ENCODE data around the gene LCN12.

The LCN12 gene

GRCh38 chr9:136974817-136975535 lies 22.9 kb downstream of the LCN12 start:
- no peak for DNase-seq (ENCODE audit: low read depth in 2 of 2)

GRCh38 chr9:136975644-136976043 lies 23.6 kb downstream of the LCN12 start:
- no peak for DNase-seq (ENCODE audit: low read depth in 2 of 2)

GRCh38 chr9:136977223-136977622 lies 25.1 kb downstream of the LCN12 start, which contains the start of gene PTGDS:
TSS of gene PTGDS (plus strand) at chr9:136977504. CDS start at chr9:136977579, 75 bp downstream.
- no peak for DNase-seq (ENCODE audit: low read depth in 2 of 2)

GRCh38 chr9:136977649-136978072 lies 25.6 kb downstream of the LCN12 start:
- DNase-seq (ENCODE audit: low read depth in 2 of 2), result no peak

- DNase-seq (ENCODE audit: low read depth in 2 of 2), result peak; percentile 57 to 66
These were observed 26.2 kb downstream of the LCN12 start for GRCh38 chr9:136978073-136978864.

DNA sequence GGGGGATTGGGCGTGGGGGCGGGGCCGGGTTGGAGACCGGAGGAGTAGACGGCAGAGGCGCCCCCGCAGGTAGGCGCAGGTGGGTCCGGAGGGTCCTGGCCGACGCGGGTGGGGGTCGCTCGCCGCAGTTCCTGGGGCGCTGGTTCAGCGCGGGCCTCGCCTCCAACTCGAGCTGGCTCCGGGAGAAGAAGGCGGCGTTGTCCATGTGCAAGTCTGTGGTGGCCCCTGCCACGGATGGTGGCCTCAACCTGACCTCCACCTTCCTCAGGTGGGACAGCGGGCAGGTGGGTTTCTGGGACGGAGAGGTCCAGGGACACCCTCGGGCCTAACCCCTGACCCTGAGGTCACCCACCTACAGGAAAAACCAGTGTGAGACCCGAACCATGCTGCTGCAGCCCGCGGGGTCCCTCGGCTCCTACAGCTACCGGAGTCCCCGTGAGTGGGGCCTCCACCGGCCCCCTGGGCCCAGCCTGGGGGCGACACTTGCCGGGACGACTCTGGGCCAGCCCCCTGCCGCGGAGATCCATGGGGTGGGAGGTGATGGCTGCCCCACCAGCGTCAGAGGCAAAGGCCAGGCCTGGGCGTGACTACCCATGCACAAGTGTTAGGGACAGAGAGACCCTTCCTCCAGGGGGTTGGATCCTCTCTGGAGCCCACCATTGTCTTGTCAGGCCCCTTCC lies 26.9 kb downstream of the LCN12 start:
- no peak for DNase-seq (ENCODE audit: low read depth in 2 of 2)

DNA sequence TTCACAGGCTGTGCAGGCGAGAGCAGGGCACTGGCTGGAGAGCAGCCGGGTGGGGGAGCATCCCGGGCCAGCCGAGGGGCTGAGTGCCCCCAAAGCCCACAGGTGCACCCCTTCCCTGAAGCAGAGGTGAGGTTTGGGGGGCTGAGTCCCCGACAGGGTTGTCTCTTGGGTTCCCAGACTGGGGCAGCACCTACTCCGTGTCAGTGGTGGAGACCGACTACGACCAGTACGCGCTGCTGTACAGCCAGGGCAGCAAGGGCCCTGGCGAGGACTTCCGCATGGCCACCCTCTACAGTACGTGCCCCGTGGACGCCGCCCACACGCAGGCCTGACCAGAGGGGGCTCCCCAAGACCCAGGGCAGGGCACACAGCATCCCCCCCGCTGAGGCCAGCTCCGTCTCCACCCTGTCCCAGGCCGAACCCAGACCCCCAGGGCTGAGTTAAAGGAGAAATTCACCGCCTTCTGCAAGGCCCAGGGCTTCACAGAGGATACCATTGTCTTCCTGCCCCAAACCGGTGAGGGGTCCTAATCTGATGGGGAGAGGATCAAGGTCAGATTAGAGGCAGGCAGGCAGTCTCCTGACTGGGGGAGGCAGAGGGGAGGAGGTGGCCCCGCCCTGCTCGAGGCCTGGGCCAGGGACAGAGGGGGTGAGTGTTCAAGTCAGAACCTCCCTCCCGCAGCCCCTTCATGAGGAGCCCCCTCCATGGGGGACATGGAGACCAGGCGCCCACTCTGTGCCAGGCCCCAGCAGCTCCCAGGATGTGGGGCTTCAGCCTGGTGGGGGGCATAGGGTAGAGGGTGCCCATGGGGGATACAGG lies 27.9 kb downstream of the LCN12 start:
- no peak for DNase-seq (ENCODE audit: low read depth in 2 of 2)

GRCh38 chr9:136980669-136981478 lies 28.8 kb downstream of the LCN12 start:
- DNase-seq (ENCODE audit: low read depth in 2 of 2), result no peak

GRCh38 chr9:136981588-136982231 lies 29.6 kb downstream of the LCN12 start:
- no peak for DNase-seq (ENCODE audit: low read depth in 2 of 2)

- DNase-seq (ENCODE audit: low read depth in 2 of 2), result no peak
These were observed 30.4 kb downstream of the LCN12 start, which contains the start of gene LCNL1 for GRCh38 chr9:136982232-136983051. TSS of gene LCNL1 (plus strand) at chr9:136982993. CDS start at chr9:136983587, 594 bp downstream.

DNA sequence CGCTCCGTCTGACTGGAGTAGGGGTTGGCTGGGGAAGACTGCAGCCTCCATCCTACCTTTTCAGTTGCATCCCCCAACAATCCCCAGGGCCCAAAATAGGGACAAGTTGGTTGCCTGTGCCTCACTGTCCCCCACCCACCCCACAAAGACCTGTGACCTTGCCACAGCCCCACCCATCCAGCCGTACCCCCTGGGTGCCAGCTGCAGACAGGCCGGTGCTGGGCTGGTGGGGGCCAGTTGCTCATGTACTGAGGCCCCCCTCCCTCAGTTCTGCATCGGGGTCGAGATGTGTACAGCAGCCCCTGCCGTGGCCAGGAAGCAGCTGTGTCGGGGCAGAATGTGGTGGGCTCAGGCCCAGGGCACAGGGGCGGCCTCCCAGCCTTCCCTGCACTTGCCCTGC lies 31.1 kb downstream of the LCN12 start:
- no peak for DNase-seq (ENCODE audit: low read depth in 2 of 2)

- no peak for DNase-seq (ENCODE audit: low read depth in 2 of 2)
These were observed 31.7 kb downstream of the LCN12 start for GRCh38 chr9:136983656-136984314.

DNA sequence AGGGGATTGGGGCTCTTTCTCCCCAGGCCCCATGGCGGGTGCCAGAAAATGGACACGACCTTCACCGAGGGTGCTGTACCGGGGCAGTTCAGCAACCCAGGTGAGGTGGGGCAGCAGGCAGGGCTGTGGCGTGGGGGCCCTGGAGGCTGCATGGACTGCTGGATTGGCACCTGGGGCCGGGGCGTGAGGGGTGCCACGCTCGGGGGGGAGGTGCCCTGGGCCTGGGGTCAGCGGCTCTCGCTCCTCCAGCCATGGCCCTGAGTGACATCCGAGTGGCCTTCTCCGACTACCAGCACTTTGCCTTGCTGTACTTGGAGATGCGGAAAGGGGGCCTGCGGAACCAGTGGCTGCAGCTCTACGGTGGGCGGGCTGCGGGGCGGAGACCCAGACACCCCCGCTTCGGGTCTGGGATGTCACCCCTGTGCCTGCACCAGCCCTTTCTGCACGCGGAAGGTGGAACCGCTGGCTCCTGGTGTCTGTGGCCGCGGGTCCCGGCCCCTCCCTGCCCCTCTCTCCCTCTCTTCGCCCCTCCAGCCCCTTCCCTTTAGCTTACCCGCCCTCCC lies 32.5 kb downstream of the LCN12 start:
- no peak for DNase-seq (ENCODE audit: low read depth in 2 of 2)

- no peak for DNase-seq (ENCODE audit: low read depth in 2 of 2)
These were observed 33.0 kb downstream of the LCN12 start for GRCh38 chr9:136985027-136985602.

DNA sequence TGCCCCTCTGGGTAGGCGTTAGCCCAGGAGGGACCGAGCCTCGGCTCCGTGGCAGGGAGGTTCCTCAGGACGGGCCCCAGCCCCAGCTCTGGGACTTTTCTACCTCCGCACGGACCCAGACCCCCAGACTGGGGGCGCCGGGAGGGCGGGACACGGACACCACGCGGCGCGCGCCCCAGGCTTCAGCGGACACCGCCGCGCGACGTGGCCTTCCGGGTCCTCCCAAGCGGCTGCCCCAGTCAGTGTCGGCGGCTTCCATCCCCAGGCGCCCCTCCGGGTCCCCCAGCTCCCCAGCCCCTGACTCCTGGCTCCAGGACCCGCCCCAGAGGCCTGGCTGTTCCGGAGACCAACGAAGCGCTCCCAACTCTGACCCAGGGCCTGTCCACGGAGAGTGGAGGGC lies 33.8 kb downstream of the LCN12 start:
- no peak for DNase-seq (ENCODE audit: low read depth in 2 of 2)

DNA sequence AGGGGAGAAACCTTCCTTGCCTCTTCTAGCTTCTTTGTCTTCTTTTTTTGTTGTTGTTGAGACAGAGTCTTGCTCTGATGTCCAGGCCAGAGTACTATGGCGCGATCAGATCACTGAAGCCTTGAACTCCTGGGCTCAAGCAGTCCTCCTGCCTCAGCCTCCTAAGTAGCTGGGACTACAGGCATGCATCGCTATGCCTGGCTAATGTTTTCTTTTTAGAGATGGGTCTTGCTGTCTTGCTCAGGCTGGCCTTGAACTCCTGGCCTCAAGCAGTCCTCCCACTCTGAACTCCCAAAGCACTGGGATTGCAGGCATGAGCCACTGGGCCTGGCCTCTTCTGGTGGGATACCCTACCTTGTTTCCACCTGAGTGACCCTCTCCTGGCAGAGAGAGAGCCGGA lies 36.8 kb downstream of the LCN12 start:
- no peak for DNase-seq (ENCODE audit: low read depth in 2 of 2)

DNA sequence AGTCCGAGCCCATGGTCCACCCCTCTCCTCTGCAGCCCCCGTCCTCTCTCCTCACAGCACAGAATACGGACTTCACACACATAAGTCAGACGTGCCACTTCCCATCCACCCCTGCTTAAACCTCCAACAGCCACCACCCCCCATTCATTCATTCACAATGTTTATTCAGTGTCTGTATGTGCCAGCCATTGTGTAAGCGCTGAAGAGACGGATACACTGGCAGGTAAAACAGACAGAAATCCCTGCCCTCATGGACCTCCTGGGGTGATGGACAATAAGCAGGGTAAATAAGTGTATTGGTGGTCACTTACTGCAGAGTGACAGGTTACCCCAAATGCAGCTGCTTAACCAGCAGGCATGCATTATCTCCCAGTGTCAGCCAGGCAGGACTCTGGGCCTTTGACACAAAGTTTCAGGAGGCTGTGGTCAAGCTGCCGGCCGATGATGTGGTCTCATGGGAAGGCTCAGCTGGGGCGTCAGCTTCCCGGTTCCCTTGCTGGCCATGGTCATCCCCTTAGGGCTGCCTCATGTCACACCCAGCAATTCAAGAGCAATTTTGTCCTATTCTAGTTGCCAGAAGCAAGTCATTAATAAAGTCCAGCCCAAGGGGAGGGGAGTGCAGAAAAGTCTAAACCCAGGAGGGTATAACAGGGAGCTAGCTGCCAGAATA lies 38.3 kb downstream of the LCN12 start:
- no peak for DNase-seq (ENCODE audit: low read depth in 2 of 2)

All from stimulated activated CD8-positive, alpha-beta memory T cell treated with anti-CD3 and anti-CD28 coated beads, Interleukin-2, amount 100 ng/mL, for 1 hour (primary cell).